Thoracic aorta (tissue), 2 donors: ENCODE measurements around the gene BMP8B. TPM values are rescaled to one million over a fixed set of nuclear protein-coding genes. Genes with fewer than 3 reads are reported as not detected.
A peak's percentile ranks its signal among the peaks of the same experiment; 100 is the strongest.

ENCODE experiments used
- ATAC-seq: fragments of 150-250 bp; one replicate; pipeline ENCODE4 v1.8.0; 2017; ENCODE audit warnings: low read depth; ENCODE audit not compliant: insufficient number of reproducible peaks, low FRiP score
- DNase-seq: peaks from one replicate; pipeline ENCODE4 v3.0.0-alpha.2; 2020; ENCODE audit warnings: low spot score
- H3K27ac ChIP-seq, 2 donors: fragments of 200-600 bp; sonication (generic); 1 replicate in 1 of 2; 2 replicates in 1 of 2; pipeline ENCODE4 v1.5.1; 2016; ENCODE audit warnings: mild to moderate bottlenecking in 2 of 2, moderate library complexity in 2 of 2
- H3K27me3 ChIP-seq: fragments of 200-600 bp; sonication (generic); replicated peaks from 2 replicates; pipeline ENCODE4 v1.6.0; 2016; ENCODE audit warnings: mild to moderate bottlenecking; ENCODE audit not compliant: insufficient read depth
- H3K36me3 ChIP-seq: fragments of 200-600 bp; sonication (generic); one replicate; pipeline ENCODE4 v1.5.1; 2016
- H3K4me1 ChIP-seq, 2 donors: fragments of 200-600 bp; sonication (generic); 1 replicate in 1 of 2; 2 replicates in 1 of 2; pipeline versions ENCODE4 v1.5.1 to v1.6.0; 2016; ENCODE audit warnings: low read depth in 2 of 2, mild to moderate bottlenecking in 1 of 2; ENCODE audit not compliant: control insufficient read depth in 1 of 2
- H3K4me3 ChIP-seq: fragments of 200-600 bp; sonication (generic); 2 replicates; pipeline ENCODE4 v1.5.1; 2016; ENCODE audit warnings: mild to moderate bottlenecking
- H3K9me3 ChIP-seq: fragments of 200-600 bp; sonication (generic); 2 replicates; pipeline ENCODE4 v1.5.1; 2016
- CTCF ChIP-seq: fragments of 200-600 bp; sonication (generic); IDR thresholded peaks from one replicate; pipeline ENCODE4 v1.5.1; 2019; ENCODE audit warnings: antibody characterized with exemption
- total RNA-seq, 2 donors: library from RNA; depleted of rRNA; stranded (reverse); fragments of >200 nt; gene quantifications; one replicate each; pipeline versions ENCODE4 v1.1.0 to v1.2.3, GENCODE V29; 2016

Gene BMP8B
- total RNA-seq, 2 donors from 2014 or later: 0.27 to 2.5 TPM

GRCh38 chr1:39752703-39753102, 36.0 kb downstream of the BMP8B start:
- Histone ChIP-seq H3K4me1 (peaks cover 11 to 38% of the 10 kb centered on the region in 2 donors), H3K27ac (peak overlapping the region; percentile 71 to 75), H3K9me3 (no peaks in the 10 kb centered on the region), H3K27me3 (no peaks in the 10 kb centered on the region), H3K4me3 (no peak overlapping the region), H3K36me3 (peaks cover 58% of the 10 kb centered on the region)
- no peak for ATAC-seq
- TF ChIP-seq CTCF: no peak
- DNase-seq: no peak

- no peak for DNase-seq
- TF ChIP-seq CTCF: no peak
- no peak overlapping the region for H3K4me3 ChIP-seq
- H3K27me3 ChIP-seq: no peaks in the 10 kb centered on the region
- H3K27ac ChIP-seq: no peak overlapping the region
- H3K36me3 ChIP-seq: peaks cover 65% of the 10 kb centered on the region
- H3K9me3 ChIP-seq: no peaks in the 10 kb centered on the region
- peaks cover 11 to 38% of the 10 kb centered on the region in 2 donors for H3K4me1 ChIP-seq
- ATAC-seq: no peak
Observed at GRCh38 chr1:39751595-39751994, 37.1 kb downstream of the BMP8B start.

- Histone ChIP-seq H3K27me3 (no peaks in the 10 kb centered on the region), H3K9me3 (no peaks in the 10 kb centered on the region), H3K4me1 (peaks cover 0 to 6% of the 10 kb centered on the region in 2 donors), H3K27ac (no peak overlapping the region), H3K36me3 (peaks cover 63% of the 10 kb centered on the region), H3K4me3 (no peak overlapping the region)
- no peak for DNase-seq
- no peak for ATAC-seq
- no peak for TF ChIP-seq CTCF
Observed at GRCh38 chr1:39745016-39745670, 43.5 kb downstream of the BMP8B start.

GRCh38 chr1:39738622-39739366, 49.9 kb downstream of the BMP8B start, which contains the start of gene PPIE:
TSS of gene PPIE (plus strand) at chr1:39738882. CDS start at chr1:39738901, 19 bp downstream.
- Histone ChIP-seq H3K4me3 (peak within 1 kb of the TSS; percentile 90), H3K9me3 (no peaks in the 10 kb centered on the region), H3K27me3 (no peaks in the 10 kb centered on the region), H3K36me3 (peaks cover 10% of the 10 kb centered on the region), H3K4me1 (peaks cover 9 to 21% of the 10 kb centered on the region in 2 donors), H3K27ac (peak within 1 kb of the TSS; percentile 51 to 74)
- ATAC-seq: peak; percentile 63
- DNase-seq: peak; percentile 90
- no peak for TF ChIP-seq CTCF

DNA sequence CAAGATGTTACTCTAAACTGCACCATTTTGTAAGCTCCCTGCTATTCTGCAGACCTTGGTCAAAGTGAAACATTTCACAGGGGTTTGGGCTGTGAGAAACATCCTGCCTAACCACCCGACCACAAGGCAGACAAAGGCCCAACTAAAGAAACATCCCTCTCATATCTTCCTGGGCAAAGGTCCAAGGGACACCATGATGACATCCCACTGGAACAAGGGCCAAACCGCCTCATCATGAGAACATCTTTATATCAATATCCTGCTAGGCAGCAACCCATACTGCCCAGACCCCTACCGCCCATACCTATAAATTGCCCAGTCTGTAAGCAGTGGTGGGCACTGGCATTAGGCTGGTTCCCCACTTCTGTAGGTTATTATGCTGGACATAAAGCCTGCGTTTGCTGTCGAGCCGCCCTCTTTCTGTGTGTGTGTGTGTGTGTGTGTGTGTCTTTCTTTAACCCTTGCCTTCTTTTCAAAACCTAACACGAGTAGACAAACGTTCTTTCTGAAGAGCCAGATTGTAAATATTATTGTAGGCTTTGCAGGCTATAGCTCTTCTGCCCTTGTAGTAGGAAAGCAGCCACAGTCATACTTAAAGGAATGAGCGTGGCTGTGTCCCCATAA, 51.0 kb downstream of the BMP8B start:
- peaks cover under 1% of the 10 kb centered on the region for H3K36me3 ChIP-seq
- H3K4me3 ChIP-seq: no peak overlapping the region
- H3K9me3 ChIP-seq: no peaks in the 10 kb centered on the region
- DNase-seq (no peak), ATAC-seq (no peak)
- H3K27ac ChIP-seq: no peak overlapping the region
- H3K4me1 ChIP-seq: peaks cover 9 to 31% of the 10 kb centered on the region in 2 donors
- H3K27me3 ChIP-seq: no peaks in the 10 kb centered on the region
- TF ChIP-seq CTCF: no peak
